Measurements from ENCODE around the gene KMT2D. TPM values are rescaled to one million over a fixed set of nuclear protein-coding genes. Genes with fewer than 3 reads are reported as not detected.

KMT2D gene, protein sequence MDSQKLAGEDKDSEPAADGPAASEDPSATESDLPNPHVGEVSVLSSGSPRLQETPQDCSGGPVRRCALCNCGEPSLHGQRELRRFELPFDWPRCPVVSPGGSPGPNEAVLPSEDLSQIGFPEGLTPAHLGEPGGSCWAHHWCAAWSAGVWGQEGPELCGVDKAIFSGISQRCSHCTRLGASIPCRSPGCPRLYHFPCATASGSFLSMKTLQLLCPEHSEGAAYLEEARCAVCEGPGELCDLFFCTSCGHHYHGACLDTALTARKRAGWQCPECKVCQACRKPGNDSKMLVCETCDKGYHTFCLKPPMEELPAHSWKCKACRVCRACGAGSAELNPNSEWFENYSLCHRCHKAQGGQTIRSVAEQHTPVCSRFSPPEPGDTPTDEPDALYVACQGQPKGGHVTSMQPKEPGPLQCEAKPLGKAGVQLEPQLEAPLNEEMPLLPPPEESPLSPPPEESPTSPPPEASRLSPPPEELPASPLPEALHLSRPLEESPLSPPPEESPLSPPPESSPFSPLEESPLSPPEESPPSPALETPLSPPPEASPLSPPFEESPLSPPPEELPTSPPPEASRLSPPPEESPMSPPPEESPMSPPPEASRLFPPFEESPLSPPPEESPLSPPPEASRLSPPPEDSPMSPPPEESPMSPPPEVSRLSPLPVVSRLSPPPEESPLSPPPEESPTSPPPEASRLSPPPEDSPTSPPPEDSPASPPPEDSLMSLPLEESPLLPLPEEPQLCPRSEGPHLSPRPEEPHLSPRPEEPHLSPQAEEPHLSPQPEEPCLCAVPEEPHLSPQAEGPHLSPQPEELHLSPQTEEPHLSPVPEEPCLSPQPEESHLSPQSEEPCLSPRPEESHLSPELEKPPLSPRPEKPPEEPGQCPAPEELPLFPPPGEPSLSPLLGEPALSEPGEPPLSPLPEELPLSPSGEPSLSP (N-terminal part only)
- total RNA-seq (2013; cell fraction: nucleolus; rRNA removed) = 68.5 and 83.4 TPM in 2 replicates
- total RNA-seq (2014; rRNA removed) (10.7 and 13.3 TPM in 2 replicates), total RNA-seq (2014; rRNA removed; fragmentation: Illumina TruSeq; extraction: Trizol) (9.6 and 10.8 TPM in 2 replicates), total RNA-seq (2021) (57.9 and 71.5 TPM in 2 replicates), polyA plus RNA-seq (2011; rRNA removed) (4.6 and 7.9 TPM in 2 replicates), polyA plus RNA-seq (2014; fragmentation: Illumina TruSeq; extraction: Trizol) (39.7 and 45.6 TPM in 2 replicates), polyA plus RNA-seq (2014; fragmentation: Nextera tagmentation; extraction: Ambion mirVana) (1 to 10 TPM in 1 of 2 experiments, under 1 TPM in 1; 0.51 to 1.2 TPM), polyA plus RNA-seq (2014; rRNA removed) (32.7 and 33.8 TPM in 2 replicates), polyA plus RNA-seq (2016; fragmentation: Nextera tagmentation; extraction: Ambion mirVana) (10 to 100 TPM; 10.1 to 10.6 TPM), polyA minus RNA-seq (2011; rRNA and poly(A)+ RNA removed) (15.4 and 17.8 TPM in 2 replicates), Bru-seq, nascent RNA (percentile 78 among the genes with signal in this experiment), BruChase-seq, experiment 1, labeled RNA remaining after a 6-hour chase (percentile 96 among the genes with signal in this experiment), BruChase-seq, experiment 2, labeled RNA remaining after a 2-hour chase (percentile 95 among the genes with signal in this experiment)
- 9.2 TPM for polyA plus RNA-seq (2011; ENCODE audit: low read depth)
- polyA plus RNA-seq (2011; cell fraction: cytosol; rRNA removed) = 9.5 and 10.4 TPM in 2 replicates
- 51.4 and 63.1 TPM in 2 replicates for polyA plus RNA-seq (2011; cell fraction: nucleus; rRNA removed)
- 21.0 and 22.3 TPM in 2 replicates for polyA plus RNA-seq (2012)
- polyA minus RNA-seq (2011; cell fraction: cytosol; rRNA and poly(A)+ RNA removed) = 25.7 and 28.3 TPM in 2 replicates
- 13.2 and 31.3 TPM in 2 replicates for polyA minus RNA-seq (2011; cell fraction: nucleus; rRNA and poly(A)+ RNA removed)
- long read RNA-seq, experiment 1 = 0 reads
- long read RNA-seq, experiment 2, partial matches to known transcripts = 1 of 2 reads
- long read RNA-seq, experiment 2, other reads (novel, unspliced or antisense) = 1 of 2 reads

DNA sequence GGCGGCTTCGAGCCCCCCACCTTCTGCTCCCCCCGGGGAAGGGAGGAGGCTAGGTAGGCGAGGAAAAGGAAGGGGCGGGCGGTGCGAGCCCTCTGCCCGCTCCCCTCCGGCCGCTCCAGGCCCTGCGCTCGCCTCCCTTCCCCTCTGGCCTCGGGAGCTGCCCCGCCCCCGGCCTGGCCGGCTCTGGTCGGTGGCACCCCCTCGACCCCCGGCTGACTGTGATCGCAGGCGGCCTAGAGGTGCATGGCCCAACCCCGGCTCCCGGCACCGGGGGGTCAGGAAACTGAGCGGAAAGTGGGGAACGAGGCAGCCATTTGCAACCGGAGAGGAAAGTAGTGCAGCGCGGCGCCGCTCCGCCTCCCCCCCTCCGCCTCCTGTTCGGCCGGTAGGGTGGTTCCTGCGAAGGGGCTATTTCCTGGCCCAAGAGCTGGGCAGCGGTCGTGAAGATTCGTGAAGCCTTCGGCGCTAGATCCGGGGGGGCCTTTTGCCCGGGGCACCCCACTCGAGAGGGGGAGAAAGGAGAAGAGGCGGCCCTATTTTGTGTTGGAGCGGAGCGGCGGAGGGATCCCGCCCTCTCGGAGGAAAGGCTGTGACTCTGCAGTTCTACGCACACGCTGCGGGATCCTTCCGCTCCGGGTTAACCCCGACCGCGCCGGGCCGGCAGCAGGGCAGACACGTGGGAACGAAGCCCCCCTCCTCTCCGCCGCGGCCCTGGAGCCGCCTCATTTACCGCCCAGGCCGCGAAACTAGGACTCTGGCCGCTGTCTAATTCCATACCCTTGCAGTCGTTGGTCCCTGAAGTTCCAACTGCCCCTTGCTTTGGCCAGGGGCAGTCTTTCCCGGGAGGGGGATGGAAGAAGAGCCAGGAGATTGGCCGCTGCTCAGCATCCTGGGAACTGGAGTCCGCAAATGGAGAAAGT is at the start of gene KMT2D:
TSS of gene KMT2D (minus strand) at position 558 of the 920 bp plus-strand sequence. CDS start 5,470 bp downstream, outside the sequence.
- in situ Hi-C loops (cut with MboI) (loop anchor here (10.0 kb wide), 1 partner anchor 174 kb away; no protein-coding TSS in a partner anchor), intact Hi-C loops (cut with micrococcal nuclease; ENCODE audit: unreplicated experiment) (loop anchor here (5.0 kb wide), 1 partner anchor 52 kb away; the partner anchor contains the start of gene LMBR1L)
- CTCF ChIA-PET = interaction anchor here (0.5 kb wide), 1 partner anchor 31 kb away, joined by 3 read pairs; no protein-coding TSS in a partner anchor
- peak within 1 kb of the TSS; percentile 91 for H3K4me2 ChIP-seq (ENCODE audit: control insufficient read depth, insufficient read depth)
- peaks cover 6% of the 10 kb centered on the region for H3K4me1 ChIP-seq (ENCODE audit: control insufficient read depth, insufficient read depth, low read length)
- BruUV-seq (replicated peaks) = TSS peak; percentile 48
- POLR2A ChIA-PET = interaction anchor here (1.5 to 5.4 kb wide), 2 partner anchors 50 to 71 kb away, joined by 4 to 32 read pairs; partner anchors contain the start of genes LMBR1L and TUBA1B
- WGBS (ENCODE audit: insufficient coverage, insufficient replicate concordance, low lambda C conversion rate, missing lambda C conversion rate) = 1% methylated on average over 61 of the region's 74 CpGs
- FAIRE-seq (peak; percentile 62), ATAC-seq (peak; percentile 78), DNase-seq (ENCODE audit: low read depth, low spot score) (peak; percentile 59)
- H4K20me1 ChIP-seq (ENCODE audit: control insufficient read depth, insufficient read depth) = peaks cover 10% of the 10 kb centered on the region; the same call in 1 of the 2 replicates
- H2AFZ ChIP-seq (ENCODE audit: control insufficient read depth, low read depth, low read length) = peak within 1 kb of the TSS; percentile 98
- H3K27ac ChIP-seq (ENCODE audit: control insufficient read depth, insufficient read depth) = peak within 1 kb of the TSS; percentile 99
- H3K9ac ChIP-seq (ENCODE audit: control insufficient read depth, insufficient read depth, low read length) = peak within 1 kb of the TSS; percentile 98
- SMC1A ChIA-PET (ENCODE audit: uncharacterized antibody, unreplicated experiment) = interaction anchor here (1.2 kb wide), 1 partner anchor 42 kb away, joined by 3 read pairs; the partner anchor contains the start of gene PRKAG1
- RAD21 ChIA-PET (ENCODE audit: unreplicated experiment) = interaction anchor here (1.0 to 1.2 kb wide), 2 partner anchors 43 to 62 kb away, joined by 3 to 6 read pairs; no protein-coding TSS in a partner anchor
- H3K79me2 ChIP-seq (ENCODE audit: control insufficient read depth, insufficient read depth, low read length) = peaks cover 59% of the 10 kb centered on the region
- H3K27me3 ChIP-seq (replicated peaks in 1 of 2; ENCODE audit: control insufficient read depth in 2 of 2, insufficient read depth in 2 of 2, low read length in 1 of 2) = no peaks in the 10 kb centered on the region
- H3K4me3 ChIP-seq = peak within 1 kb of the TSS; percentile 99
- H3K36me3 ChIP-seq (ENCODE audit: control insufficient read depth in 2 of 2, insufficient read depth in 2 of 2, low read length in 1 of 2) = no peaks in the 10 kb centered on the region; a peak in 1 of 4 replicates
- no peaks in the 10 kb centered on the region for H3K9me3 ChIP-seq (replicated peaks; ENCODE audit: control insufficient read depth, insufficient read depth, low read length)
- TF ChIP-seq NFYA (IDR thresholded peaks at IDR 0.05; ENCODE audit: borderline replicate concordance, low read depth, low read length) (no peak), NFXL1 (IDR thresholded peaks at IDR 0.05; ENCODE audit: borderline replicate concordance) (no peak), FOXK2 (IDR thresholded peaks at IDR 0.05) (peak; percentile 64; the same call in 1 of the 2 replicates)
- TF ChIP-seq, protein P1, sequence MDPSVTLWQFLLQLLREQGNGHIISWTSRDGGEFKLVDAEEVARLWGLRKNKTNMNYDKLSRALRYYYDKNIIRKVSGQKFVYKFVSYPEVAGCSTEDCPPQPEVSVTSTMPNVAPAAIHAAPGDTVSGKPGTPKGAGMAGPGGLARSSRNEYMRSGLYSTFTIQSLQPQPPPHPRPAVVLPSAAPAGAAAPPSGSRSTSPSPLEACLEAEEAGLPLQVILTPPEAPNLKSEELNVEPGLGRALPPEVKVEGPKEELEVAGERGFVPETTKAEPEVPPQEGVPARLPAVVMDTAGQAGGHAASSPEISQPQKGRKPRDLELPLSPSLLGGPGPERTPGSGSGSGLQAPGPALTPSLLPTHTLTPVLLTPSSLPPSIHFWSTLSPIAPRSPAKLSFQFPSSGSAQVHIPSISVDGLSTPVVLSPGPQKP (IDR thresholded peaks at IDR 0.05; ENCODE audit: low read depth, low read length) = peak; percentile 76; the same call in 1 of the 2 replicates
- TF ChIP-seq, protein P2, sequence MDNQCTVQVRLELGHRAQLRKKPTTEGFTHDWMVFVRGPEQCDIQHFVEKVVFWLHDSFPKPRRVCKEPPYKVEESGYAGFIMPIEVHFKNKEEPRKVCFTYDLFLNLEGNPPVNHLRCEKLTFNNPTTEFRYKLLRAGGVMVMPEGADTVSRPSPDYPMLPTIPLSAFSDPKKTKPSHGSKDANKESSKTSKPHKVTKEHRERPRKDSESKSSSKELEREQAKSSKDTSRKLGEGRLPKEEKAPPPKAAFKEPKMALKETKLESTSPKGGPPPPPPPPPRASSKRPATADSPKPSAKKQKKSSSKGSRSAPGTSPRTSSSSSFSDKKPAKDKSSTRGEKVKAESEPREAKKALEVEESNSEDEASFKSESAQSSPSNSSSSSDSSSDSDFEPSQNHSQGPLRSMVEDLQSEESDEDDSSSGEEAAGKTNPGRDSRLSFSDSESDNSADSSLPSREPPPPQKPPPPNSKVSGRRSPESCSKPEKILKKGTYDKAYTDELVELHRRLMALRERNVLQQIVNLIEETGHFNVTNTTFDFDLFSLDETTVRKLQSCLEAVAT (IDR thresholded peaks at IDR 0.05) = peak; percentile 98
- TF ChIP-seq, protein P3, sequence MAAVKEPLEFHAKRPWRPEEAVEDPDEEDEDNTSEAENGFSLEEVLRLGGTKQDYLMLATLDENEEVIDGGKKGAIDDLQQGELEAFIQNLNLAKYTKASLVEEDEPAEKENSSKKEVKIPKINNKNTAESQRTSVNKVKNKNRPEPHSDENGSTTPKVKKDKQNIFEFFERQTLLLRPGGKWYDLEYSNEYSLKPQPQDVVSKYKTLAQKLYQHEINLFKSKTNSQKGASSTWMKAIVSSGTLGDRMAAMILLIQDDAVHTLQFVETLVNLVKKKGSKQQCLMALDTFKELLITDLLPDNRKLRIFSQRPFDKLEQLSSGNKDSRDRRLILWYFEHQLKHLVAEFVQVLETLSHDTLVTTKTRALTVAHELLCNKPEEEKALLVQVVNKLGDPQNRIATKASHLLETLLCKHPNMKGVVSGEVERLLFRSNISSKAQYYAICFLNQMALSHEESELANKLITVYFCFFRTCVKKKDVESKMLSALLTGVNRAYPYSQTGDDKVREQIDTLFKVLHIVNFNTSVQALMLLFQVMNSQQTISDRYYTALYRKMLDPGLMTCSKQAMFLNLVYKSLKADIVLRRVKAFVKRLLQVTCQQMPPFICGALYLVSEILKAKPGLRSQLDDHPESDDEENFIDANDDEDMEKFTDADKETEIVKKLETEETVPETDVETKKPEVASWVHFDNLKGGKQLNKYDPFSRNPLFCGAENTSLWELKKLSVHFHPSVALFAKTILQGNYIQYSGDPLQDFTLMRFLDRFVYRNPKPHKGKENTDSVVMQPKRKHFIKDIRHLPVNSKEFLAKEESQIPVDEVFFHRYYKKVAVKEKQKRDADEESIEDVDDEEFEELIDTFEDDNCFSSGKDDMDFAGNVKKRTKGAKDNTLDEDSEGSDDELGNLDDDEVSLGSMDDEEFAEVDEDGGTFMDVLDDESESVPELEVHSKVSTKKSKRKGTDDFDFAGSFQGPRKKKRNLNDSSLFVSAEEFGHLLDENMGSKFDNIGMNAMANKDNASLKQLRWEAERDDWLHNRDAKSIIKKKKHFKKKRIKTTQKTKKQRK (IDR thresholded peaks at IDR 0.05; ENCODE audit: low read depth, low read length) = no peak

Measured in GM12878 (cell line).